Measurements from ENCODE around the gene METTL9.
"Not testable (repeated sequence)": the region's sequence is repeated elsewhere in the genome, so short reads cannot be mapped to it uniquely, and the experiment has no call there.

- TF ChIP-seq, protein P1, sequence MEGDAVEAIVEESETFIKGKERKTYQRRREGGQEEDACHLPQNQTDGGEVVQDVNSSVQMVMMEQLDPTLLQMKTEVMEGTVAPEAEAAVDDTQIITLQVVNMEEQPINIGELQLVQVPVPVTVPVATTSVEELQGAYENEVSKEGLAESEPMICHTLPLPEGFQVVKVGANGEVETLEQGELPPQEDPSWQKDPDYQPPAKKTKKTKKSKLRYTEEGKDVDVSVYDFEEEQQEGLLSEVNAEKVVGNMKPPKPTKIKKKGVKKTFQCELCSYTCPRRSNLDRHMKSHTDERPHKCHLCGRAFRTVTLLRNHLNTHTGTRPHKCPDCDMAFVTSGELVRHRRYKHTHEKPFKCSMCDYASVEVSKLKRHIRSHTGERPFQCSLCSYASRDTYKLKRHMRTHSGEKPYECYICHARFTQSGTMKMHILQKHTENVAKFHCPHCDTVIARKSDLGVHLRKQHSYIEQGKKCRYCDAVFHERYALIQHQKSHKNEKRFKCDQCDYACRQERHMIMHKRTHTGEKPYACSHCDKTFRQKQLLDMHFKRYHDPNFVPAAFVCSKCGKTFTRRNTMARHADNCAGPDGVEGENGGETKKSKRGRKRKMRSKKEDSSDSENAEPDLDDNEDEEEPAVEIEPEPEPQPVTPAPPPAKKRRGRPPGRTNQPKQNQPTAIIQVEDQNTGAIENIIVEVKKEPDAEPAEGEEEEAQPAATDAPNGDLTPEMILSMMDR (conservative IDR thresholded peaks at IDR 0.05 in 1 of 2, IDR thresholded peaks at IDR 0.05 in 1 of 2; ENCODE audit: extremely low read depth in 1 of 2, insufficient read depth in 1 of 2, low read depth in 1 of 2, low read length in 2 of 2): not testable (repeated sequence)
- not testable (repeated sequence) for TF ChIP-seq EZH2 (IDR thresholded peaks at IDR 0.05; ENCODE audit: borderline replicate concordance, low read length)
These were observed 31.5 kb downstream of the METTL9 start for GRCh38 chr16:21630866-21631265.

Data from mammary epithelial cell (primary cell).